Muscle of leg (tissue), 11 donors: ENCODE results near the gene CDV3. TPM values are rescaled to one million over a fixed set of nuclear protein-coding genes. Genes with fewer than 3 reads are reported as not detected.
"Not testable (repeated sequence)": the region's sequence is repeated elsewhere in the genome, so short reads cannot be mapped to it uniquely, and the experiment has no call there.

ENCODE experiments used
- DNase-seq: peaks from one replicate; pipeline ENCODE4 v3.0.0; 2013
- H3K27ac ChIP-seq: one replicate; pipeline ENCODE4 v1.5.1; 2013; ENCODE audit warnings: mild to moderate bottlenecking, low read length, control low read depth
- H3K27me3 ChIP-seq: one replicate; pipeline ENCODE4 v1.6.1; 2013; ENCODE audit warnings: low read length; ENCODE audit not compliant: control insufficient read depth, insufficient read depth
- H3K36me3 ChIP-seq: one replicate; pipeline ENCODE4 v1.6.1; 2013; ENCODE audit warnings: low read length; ENCODE audit not compliant: control insufficient read depth, insufficient read depth
- H3K4me1 ChIP-seq: one replicate; pipeline ENCODE4 v1.6.1; 2013; ENCODE audit warnings: low read length; ENCODE audit not compliant: control insufficient read depth, insufficient read depth
- H3K4me3 ChIP-seq: one replicate; pipeline ENCODE4 v1.5.1; 2013; ENCODE audit warnings: low read length, control low read depth
- H3K9me3 ChIP-seq: replicated peaks from 2 replicates; pipeline ENCODE4 v1.6.1; 2013; ENCODE audit warnings: low read depth, low read length; ENCODE audit not compliant: control insufficient read depth
- WGBS: methylation state at CpG from one replicate; pipeline ENCODE4 v1.1.5; 2013; ENCODE audit warnings: missing lambda C conversion rate; ENCODE audit not compliant: insufficient coverage; 5-methylcytosine and 5-hydroxymethylcytosine counted together
- polyA plus RNA-seq, 8 donors: library from polyadenylated mRNA; unstranded; fragments of 120-200 nt; gene quantifications; one replicate each; pipeline versions ENCODE4 v1.2.1 to v1.2.3, GENCODE V29; 2013; ENCODE audit warnings: inconsistent platforms in 1 of 8, low replicate concordance in 1 of 8; ENCODE audit not compliant: insufficient read length in 8 of 8, insufficient read depth in 1 of 8
- total RNA-seq: library from RNA; stranded (reverse); fragments of 120-200 nt; gene quantifications from one replicate; pipeline ENCODE4 v1.2.4, GENCODE V29; 2013

The CDV3 gene
- total and polyA plus RNA-seq, 9 donors, result 104 to 158 (median 140) TPM

- Histone ChIP-seq H3K27ac (peak overlapping the region; percentile 42), H3K4me3 (no peak overlapping the region), H3K36me3 (no peaks in the 10 kb centered on the region), H3K4me1 (peaks cover 9% of the 10 kb centered on the region), H3K27me3 (no peaks in the 10 kb centered on the region), H3K9me3 (peaks cover 2% of the 10 kb centered on the region)
- peak; percentile 75 for DNase-seq
- WGBS, result no CpG with 5 or more reads among the region's 1 CpG
Observed at GRCh38 chr3:133535971-133536881, 37.3 kb upstream of the CDV3 start.

- DNase-seq, H3K4me1 ChIP-seq, H3K36me3 ChIP-seq, H3K4me3 ChIP-seq, H3K27ac ChIP-seq, H3K27me3 ChIP-seq, H3K9me3 ChIP-seq: not testable (repeated sequence)
- WGBS, result 94% methylated on average over 8 of the region's 11 CpGs
Observed at GRCh38 chr3:133537131-133537530, 36.4 kb upstream of the CDV3 start.

- Histone ChIP-seq H3K4me1 (peaks cover 9% of the 10 kb centered on the region), H3K27me3 (no peaks in the 10 kb centered on the region), H3K36me3 (no peaks in the 10 kb centered on the region), H3K4me3 (no peak overlapping the region), H3K27ac (no peak overlapping the region), H3K9me3 (peaks cover 2% of the 10 kb centered on the region)
- 100% methylated on average over 1 of the region's 2 CpGs for WGBS
- DNase-seq, result no peak
Observed at GRCh38 chr3:133538154-133538553, 35.3 kb upstream of the CDV3 start.

GRCh38 chr3:133540896-133541674, 32.4 kb upstream of the CDV3 start:
- peaks cover 6% of the 10 kb centered on the region for H3K4me1 ChIP-seq
- peaks cover 2% of the 10 kb centered on the region for H3K9me3 ChIP-seq
- no peaks in the 10 kb centered on the region for H3K27me3 ChIP-seq
- no peaks in the 10 kb centered on the region for H3K36me3 ChIP-seq
- no peak overlapping the region for H3K27ac ChIP-seq
- no peak for DNase-seq
- no peak overlapping the region for H3K4me3 ChIP-seq
- 71% methylated on average over 1 of the region's 2 CpGs for WGBS

GRCh38 chr3:133542871-133543270, 30.6 kb upstream of the CDV3 start:
- no peak for DNase-seq
- Histone ChIP-seq H3K9me3 (peaks cover 2% of the 10 kb centered on the region), H3K27ac (no peak overlapping the region), H3K4me1 (peaks cover 11% of the 10 kb centered on the region), H3K36me3 (no peaks in the 10 kb centered on the region), H3K27me3 (no peaks in the 10 kb centered on the region), H3K4me3 (no peak overlapping the region)
- WGBS, result 86% methylated on average over 3 of the region's 7 CpGs

GRCh38 chr3:133544983-133545382, 28.5 kb upstream of the CDV3 start:
- H3K4me1 ChIP-seq, result peaks cover 14% of the 10 kb centered on the region
- not testable (repeated sequence) for H3K27ac ChIP-seq, H3K36me3 ChIP-seq, DNase-seq, H3K27me3 ChIP-seq, H3K4me3 ChIP-seq, H3K9me3 ChIP-seq
- WGBS, result 92% methylated on average over 1 of the region's 2 CpGs

GRCh38 chr3:133547432-133548041, 25.9 kb upstream of the CDV3 start:
- Histone ChIP-seq H3K36me3 (no peaks in the 10 kb centered on the region), H3K9me3 (peaks cover 3% of the 10 kb centered on the region), H3K27me3 (no peaks in the 10 kb centered on the region), H3K4me1 (peaks cover 14% of the 10 kb centered on the region), H3K27ac (peak overlapping the region; percentile 75), H3K4me3 (no peak overlapping the region)
- DNase-seq, result peak; percentile 82
- WGBS, result 33% methylated on average over 1 of the region's 3 CpGs

- Histone ChIP-seq H3K9me3 (peaks cover 3% of the 10 kb centered on the region), H3K4me3 (no peak overlapping the region), H3K27me3 (no peaks in the 10 kb centered on the region), H3K36me3 (no peaks in the 10 kb centered on the region), H3K27ac (peak overlapping the region; percentile 75), H3K4me1 (peaks cover 14% of the 10 kb centered on the region)
- WGBS, result 8% methylated on average over 2 of the region's 2 CpGs
- DNase-seq, result peak; percentile 75
Observed at GRCh38 chr3:133548090-133548489, 25.4 kb upstream of the CDV3 start.

GRCh38 chr3:133549565-133549964, 23.9 kb upstream of the CDV3 start:
- H3K4me3 ChIP-seq, result no peak overlapping the region
- peaks cover 3% of the 10 kb centered on the region for H3K9me3 ChIP-seq
- no peak overlapping the region for H3K27ac ChIP-seq
- H3K4me1 ChIP-seq, result peaks cover 14% of the 10 kb centered on the region
- H3K27me3 ChIP-seq, result no peaks in the 10 kb centered on the region
- H3K36me3 ChIP-seq, result no peaks in the 10 kb centered on the region
- no peak for DNase-seq
- WGBS, result no CpG with 5 or more reads among the region's 4 CpGs

- not testable (repeated sequence) for H3K9me3 ChIP-seq, H3K4me3 ChIP-seq, DNase-seq, H3K27me3 ChIP-seq, H3K36me3 ChIP-seq, H3K27ac ChIP-seq
- no CpG with 5 or more reads among the region's 14 CpGs for WGBS
- H3K4me1 ChIP-seq, result peaks cover 14% of the 10 kb centered on the region
Observed at GRCh38 chr3:133551589-133551988, 21.9 kb upstream of the CDV3 start.
